ENCODE measurements around the gene DIS3L2.
A peak's percentile ranks its signal among the peaks of the same experiment; 100 is the strongest.

DIS3L2 gene

DNA sequence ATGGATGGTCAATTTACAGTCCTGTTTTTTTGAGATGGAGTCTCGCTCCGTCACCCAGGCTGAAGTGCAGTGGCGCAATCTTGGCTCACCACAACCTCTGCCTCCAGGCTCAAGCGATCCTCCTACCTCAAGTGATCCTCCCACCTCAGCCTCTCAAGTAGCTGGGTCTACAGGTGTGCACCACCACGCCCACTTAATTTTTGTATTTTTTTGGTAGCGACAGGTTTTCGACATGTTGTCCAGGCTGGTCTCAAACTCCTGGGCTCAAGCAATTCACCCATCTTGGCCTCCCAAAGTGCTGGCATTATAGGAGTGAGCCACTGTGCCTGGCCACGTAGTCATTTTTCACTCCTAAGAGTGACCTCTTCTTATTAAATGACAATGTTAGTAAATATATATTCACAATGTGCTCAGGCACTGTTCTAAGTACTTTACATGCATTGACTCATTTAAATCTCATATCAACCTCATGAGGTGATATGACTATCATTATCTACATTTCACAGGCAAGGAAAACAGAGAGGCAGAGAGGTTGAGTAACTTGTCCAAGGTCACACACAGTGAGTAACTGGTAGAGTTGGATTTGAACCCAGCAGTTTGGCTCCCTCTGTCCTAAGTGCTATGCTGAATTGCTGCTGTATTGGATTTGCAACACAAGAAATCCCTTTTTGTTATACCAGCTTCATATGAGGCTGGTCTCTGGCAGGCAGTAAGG lies 5.6 kb upstream of the DIS3L2 start:
- no peak for DNase-seq (ENCODE audit: low spot score)

DNA sequence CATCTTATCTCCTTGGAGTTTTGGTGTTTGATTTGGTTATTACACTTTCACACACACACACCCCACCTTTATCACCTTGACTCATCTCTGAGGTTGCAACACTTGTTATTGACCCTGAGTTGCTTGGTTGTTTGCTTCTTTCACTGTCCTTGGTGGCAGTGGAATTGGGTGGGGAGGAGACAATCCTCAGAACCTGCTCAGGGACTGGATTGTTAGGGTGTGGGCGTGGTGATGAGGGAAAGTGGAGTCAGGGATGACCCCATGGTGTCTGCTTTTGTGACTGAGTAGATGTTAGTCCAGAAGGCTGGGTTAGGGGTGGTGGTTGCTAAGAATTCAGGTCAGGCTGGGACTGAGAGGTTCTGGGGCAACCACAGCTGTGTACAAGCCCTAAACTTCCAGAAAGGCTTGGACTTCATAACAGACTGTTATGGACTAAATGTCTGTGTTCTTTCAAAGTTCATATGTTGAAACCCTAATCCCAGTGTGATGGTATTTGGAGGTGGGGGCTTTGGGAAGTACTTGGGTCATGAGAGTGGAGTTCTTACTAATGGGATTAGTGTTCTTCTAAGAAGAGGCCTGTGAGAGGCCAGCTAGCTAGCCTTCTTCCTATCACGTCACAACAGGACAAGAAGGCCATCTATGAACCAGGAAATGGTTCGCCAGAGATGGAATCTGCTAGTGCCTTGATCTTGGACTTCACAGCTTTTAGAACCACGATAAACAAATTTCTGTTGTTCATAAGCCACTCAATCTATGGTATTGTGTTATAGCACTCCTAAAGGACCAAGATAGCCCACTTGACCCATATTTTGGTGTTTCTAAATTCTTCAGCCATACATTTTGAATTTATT lies 3.4 kb upstream of the DIS3L2 start:
- DNase-seq (ENCODE audit: low spot score), result no peak

DNA sequence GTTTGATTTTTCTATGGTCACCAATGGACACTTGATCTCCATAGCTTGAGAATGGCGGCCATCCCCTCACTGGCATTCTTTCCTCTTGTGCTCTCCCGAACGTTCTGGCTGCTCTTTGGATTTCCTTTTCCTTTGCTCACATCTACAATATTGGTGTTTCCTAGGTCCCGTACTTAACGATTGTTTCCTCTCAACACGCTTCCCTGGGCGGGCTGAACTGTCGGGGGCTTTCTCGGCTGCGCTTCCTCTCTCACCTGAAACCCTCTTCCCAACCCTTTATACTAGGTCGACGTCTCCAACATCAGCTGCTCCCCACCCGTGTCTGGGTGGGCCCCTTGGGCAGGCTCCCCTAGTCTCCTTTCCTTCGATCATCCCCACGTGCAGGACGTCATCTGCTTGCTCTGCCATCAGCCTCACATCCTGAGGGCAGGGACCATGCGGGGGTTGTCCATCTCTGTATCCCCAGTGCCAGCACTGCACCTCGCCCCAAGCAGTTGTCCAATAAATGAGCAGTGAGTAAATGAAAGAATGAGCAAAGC lies 634 bp upstream of the DIS3L2 start:
- no peak for DNase-seq (ENCODE audit: low spot score)

DNA sequence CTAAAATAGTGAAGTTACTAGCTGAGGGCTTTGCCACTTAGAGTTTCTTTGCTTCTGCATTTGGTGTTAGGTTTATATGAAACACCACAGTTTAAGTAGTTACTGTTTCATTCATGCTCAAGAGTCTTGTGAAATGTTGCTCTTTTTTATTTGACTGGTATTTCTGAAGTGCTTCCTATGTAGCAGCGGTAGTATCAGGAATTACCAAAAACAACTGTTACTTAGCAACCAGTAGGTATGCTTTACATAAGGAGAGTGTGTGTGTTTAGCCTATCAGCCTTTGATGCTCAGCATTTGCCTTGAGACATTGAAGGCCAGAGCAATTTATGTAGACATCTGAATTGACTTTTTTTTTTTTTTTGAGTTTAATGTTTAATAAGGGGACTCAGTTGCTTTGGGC lies 3.6 kb downstream of the DIS3L2 start:
- DNase-seq (ENCODE audit: low spot score), result no peak

DNA sequence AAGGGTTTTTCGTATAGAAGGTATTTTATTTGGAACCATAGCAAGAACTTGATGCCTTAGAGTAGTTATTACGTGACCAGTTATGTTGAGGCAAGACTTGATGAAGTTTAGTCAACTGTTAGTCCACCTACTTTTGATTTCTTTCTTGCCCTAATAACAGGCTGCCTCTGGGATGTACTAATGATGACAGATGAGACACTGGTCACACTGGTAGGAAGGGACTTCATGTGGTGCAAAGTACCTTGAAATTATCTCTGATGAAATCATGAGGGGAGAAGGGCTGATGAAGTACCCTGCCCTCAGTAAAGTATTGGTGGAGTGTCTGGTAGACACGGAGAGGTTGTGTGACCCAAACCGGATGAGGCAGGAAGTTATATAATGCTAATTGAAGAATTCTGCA lies 5.4 kb downstream of the DIS3L2 start:
- DNase-seq (ENCODE audit: low spot score), result no peak

DNA sequence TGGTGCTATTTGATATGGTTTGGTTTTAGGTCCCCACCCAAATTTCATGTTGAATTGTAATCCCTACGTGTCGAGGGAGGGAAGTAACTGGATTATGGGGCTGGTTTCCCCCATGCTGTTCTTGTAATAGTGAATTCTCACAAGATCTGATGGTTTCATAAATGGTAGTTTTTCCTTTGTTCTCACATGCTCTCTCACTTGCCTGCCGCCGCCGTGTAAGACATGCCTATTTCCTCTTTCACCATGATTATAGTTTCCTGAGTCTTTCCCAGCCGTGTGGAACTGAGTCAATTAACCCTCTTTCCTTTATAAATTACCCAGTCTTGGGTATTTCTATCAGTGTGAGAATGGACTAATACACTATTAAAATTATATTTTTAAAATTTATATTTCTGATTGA lies 7.3 kb downstream of the DIS3L2 start:
- no peak for DNase-seq (ENCODE audit: low spot score)

DNA sequence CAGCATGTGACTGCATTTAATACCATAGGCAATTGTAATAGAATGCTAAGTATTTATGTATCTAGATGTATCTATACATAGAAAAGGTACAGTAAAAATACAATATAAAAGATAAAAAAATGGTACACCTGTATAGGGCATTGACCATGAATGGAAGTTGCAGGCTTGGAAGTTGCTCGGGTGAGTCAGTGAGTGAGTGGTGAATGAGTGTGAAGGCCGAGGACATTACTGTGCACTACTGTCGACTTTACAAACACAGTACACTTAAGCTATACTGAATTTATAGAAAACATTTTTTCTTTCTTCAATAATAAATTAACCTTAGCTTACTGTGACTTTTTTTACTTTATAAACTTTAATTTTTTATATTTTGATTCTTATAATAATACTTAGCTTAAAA lies 8.9 kb downstream of the DIS3L2 start:
- peak; percentile 6 for DNase-seq (ENCODE audit: low spot score)

DNA sequence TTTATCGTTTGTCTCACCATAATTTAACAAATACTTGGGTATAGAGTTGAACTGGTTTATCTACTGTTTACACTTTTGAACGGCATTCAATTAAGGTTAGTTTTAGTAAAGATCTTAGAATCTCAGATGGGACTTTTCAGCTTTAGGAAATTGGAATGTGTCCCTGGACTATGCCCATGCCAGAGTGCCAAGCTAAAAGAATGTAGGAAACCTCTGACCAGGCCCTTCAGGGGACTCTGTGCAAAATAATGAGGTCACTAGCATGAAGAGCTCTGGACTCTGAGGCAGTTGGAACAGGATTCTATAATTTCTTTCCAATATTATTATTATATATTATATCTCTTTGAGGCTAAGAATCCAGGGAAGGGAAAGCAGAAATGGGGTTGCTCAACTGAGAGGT lies 13.5 kb downstream of the DIS3L2 start:
- DNase-seq (ENCODE audit: low spot score), result no peak

DNA sequence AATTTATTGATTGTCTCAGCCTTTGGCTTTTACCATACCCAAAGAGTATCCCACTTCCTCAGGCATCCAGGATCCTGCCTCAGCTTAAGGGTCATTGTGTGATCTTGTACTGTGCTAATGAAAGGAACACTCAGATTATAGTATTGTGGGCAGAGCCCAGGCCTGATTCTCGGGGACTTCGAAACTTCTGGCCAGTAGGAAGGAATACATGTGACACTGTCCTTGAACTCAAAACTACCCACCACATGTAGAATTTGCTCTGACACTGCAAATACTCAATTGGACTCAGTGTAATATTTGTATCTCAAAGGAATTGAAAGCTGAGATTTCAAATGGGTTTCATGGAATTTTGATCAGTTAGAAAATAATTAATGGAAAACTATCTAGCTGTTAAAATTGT lies 15.9 kb downstream of the DIS3L2 start:
- DNase-seq (ENCODE audit: low spot score), result no peak

DNA sequence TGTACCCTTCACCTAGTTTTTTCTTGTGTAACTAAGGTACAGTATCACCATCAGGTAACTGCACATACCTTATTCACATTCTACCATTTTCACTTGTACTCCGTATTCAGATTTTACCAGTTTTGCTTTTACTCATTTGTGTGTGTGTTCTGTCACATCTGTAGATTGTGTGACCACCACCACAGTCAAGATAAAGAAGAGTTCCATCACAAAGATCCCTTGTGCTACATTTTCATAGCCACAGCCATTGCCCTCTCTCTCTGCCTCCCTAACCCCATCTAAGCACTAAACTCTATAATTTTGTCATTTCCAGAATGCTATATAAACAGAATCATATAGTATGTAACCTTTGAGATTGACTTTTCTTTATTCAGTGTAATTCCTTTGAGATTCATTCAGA lies 23.5 kb downstream of the DIS3L2 start:
- no peak for DNase-seq (ENCODE audit: low spot score)

DNA sequence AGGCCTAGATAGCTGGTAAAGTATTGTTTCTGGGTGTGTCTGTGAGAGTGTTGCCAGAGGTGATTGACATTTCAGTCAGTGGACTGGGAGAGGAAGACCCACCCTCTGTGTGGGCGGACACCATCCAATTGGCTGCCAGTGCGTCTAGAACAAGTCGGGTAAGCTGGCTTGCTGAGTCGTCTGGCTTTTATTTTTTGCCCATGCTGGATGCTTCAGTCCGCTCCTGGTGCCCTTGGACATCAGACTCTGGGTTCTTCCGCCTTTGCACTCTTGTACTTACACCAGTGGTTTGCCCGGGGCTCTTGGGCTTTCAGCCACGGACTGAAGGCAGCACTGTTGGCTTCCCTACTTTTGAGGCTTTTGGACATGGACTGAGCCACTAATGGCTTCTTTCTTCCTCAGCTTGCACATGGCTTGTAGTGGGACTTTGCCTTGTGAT lies 24.3 kb downstream of the DIS3L2 start:
- no peak for DNase-seq (ENCODE audit: low spot score)

DNA sequence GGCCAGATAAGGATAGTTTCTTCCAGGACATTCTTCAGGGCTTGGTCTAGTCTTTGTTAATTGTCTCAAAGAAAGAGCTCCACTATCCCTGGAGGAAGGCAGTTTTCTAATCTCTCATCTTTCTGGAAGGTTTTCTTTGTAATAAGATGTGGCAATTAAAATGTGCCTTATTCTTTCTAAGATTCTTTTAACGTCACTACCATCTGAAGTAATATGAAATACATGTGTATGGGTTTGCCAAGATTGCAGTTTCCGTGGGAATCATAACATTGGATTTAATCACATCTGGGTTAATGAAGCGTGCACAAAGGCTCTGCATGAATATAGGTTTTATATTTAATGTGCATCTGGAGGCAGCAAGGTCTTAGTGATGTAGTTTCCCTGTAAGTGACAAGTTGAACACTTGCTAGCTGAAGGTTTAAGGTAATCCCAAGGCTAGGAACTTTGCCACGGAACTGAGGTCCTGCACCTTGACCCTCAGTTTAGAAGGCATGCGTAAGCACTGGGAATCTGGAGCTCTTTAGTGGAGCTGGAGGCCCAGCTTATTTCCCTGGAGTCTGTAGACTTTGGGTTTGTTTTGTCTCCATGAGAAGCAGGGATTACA lies 25.7 kb downstream of the DIS3L2 start:
- DNase-seq (ENCODE audit: low spot score), result peak; percentile 29

DNA sequence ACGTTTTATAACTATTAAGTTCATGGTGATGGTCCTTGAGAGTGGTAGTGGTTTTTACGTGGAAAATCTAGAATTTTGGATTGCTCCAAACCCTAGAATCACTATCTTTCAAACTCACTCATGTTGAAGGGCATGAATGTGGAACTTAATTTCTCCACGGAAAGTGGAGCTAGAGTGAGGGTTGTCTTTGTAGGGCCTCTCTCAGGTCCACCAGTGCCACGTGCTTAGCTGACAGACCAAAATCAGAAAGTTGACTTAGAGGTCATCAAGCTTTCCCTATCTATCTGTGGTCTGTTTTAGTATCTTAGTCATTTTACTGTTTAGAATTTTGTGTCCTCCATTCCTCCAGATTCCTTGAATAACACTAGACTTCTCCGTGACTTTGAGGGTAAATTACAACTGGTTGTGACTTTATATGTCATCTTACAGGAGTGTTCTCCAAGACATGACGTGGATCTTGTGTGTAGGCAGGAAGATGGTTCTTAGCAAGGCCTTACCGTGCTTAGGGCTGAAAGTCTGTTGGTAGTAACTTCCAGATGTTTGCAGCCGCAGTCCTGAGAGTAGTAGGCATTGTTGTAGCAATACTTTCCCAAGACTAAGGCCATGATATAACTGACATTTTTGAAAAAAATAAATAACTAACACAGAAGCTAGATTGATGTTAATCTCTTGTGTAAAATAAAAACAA lies 26.8 kb downstream of the DIS3L2 start:
- DNase-seq (ENCODE audit: low spot score), result no peak

DNA sequence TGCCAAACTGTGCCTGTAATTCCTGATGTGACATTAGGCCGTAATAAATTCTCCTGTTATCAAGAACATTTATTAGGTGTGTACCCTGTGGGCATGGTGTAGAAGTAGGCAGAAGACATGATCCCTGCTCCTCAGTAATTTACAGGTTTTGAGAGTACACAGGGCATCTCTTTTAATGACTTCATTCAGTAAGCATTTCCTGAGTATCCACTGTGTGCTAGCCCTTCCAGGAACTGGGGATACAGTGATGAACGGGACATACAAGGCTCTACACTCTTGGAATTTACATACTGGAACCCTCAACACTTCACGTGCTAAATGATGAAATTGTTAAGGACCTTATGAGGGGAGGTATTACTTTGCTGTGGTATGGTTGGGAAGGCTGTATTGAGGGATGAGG lies 30.2 kb downstream of the DIS3L2 start:
- DNase-seq (ENCODE audit: low spot score), result peak; percentile 65

DNA sequence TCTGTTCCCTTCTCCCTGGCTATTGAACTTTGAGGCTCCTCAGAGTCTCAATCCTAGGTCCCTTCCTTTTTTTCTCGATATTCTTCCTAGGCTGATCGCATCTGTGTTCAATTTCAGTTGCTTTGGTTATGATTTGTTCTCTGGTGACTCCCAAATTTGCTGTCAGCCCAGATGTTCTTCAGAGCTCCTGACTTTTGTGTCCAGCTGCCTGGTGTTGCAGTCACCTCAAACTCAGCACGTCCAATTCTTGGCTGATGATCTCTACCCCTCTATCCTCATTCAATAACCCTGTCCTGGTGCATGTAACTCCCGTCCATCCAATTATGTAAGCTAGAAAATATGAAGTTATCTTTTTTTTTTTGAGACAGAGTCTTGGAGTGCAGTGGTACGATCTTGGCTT lies 31.4 kb downstream of the DIS3L2 start:
- no peak for DNase-seq (ENCODE audit: low spot score)

DNA sequence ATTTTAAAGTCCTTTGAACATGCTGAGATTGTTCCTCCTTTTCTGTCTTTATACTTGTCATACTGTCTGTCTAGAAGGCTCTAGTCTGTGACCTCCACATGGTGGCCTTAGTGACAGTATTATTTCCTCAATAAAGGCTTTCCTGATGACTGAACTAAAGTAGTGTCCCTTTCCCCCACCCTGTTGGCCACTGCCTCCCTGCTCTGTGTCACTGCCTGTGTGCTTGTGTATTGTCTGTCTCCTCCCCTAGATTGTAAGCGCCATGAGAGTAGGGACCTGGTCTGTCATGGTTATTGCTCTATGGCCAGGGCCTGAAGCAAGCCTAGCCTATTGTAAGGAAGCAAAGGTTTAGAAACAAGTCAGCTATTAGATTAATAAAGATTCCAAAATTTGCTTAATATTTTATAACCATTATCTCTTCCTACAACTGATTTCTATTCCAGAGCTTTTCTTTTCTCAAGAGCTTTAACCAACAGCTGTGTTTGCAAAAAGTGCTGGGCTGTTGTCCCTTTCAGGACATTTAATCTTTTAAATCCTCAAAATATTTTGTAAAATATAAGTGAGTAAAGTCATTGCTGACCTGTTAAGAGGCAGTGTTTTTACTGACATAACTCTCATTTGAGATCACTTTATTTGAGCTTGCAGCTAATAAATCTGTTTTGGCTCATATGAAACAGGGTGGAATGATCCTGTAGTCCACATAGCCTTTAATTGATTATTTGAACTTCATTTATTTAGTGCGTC lies 35.5 kb downstream of the DIS3L2 start:
- no peak for DNase-seq (ENCODE audit: low spot score)

DNA sequence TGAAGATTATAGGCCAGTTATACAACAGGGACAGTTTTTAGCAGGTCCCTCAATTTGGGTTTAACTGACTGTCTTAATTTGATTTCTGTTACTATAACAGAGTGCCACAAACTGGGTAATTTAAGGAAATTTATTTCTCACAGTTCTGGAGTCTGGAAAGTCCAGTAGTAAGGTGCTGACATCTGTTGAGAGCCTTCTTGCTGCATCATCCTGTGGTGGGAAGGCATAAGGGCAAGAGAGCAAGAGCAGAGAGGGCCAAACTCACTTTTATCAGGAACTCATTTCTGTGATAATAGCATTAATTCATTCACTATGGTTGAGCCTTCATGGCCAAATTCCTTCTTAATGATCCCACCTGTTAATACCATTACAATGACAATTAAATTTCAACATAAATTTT lies 36.5 kb downstream of the DIS3L2 start:
- no peak for DNase-seq (ENCODE audit: low spot score)

DNA sequence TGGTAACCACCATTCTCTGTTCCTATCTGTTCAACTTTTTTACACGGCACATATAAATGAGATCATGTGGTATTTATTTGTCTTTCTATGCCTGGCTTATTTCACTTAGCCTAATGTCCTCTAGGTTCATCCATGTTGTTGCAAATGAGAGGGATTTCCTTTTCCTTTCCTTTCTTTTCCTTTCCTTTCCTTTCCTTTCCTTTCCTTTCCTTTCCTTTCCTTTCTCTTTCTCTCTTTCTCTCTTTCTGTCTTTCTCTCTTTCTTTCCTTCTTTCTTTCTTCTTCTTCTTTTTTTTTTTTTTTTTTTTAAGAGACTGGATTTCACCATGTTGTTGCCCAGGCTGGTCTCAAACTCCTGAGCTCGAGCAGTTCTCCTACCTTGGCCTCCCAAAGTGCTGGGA lies 38.9 kb downstream of the DIS3L2 start:
- no peak for DNase-seq (ENCODE audit: low spot score)

DNA sequence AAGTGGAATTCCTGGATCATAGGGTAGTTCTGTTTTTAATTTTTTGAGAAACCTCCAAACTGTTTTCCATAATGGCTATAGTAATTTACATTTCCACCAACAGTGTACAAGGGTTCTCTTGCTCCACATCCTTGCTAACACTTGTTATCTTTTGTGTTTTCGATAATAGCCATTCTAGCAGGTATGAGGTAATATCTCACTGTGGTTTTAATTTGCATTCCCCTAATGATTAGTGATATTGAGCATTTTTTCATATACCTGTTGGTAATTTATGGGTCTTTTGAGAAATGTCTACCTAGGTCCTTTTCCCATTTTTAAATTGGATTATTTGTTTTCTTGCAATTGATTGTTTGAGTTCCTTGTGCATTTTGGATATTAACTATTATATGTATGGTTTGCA lies 39.6 kb downstream of the DIS3L2 start:
- no peak for DNase-seq (ENCODE audit: low spot score)

DNA sequence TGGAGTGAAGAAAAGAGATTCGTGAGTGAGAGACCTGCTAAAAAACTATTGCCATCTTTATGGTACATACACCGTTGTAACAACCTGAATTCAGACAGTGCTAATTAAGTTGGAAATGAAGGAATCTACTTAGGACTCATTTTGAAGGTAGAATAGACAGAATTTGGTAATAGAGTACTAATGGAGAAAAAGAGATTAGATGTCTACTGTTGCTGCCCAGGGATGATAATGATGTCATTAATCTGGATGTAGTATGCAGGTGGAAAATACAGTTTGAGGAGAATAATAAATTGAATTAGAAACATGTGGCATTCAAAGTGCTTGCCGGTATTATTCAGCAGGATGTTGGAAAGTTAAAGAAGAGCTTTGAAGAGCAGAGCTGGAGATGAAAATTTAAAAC lies 44.7 kb downstream of the DIS3L2 start:
- DNase-seq (ENCODE audit: low spot score), result no peak

DNA sequence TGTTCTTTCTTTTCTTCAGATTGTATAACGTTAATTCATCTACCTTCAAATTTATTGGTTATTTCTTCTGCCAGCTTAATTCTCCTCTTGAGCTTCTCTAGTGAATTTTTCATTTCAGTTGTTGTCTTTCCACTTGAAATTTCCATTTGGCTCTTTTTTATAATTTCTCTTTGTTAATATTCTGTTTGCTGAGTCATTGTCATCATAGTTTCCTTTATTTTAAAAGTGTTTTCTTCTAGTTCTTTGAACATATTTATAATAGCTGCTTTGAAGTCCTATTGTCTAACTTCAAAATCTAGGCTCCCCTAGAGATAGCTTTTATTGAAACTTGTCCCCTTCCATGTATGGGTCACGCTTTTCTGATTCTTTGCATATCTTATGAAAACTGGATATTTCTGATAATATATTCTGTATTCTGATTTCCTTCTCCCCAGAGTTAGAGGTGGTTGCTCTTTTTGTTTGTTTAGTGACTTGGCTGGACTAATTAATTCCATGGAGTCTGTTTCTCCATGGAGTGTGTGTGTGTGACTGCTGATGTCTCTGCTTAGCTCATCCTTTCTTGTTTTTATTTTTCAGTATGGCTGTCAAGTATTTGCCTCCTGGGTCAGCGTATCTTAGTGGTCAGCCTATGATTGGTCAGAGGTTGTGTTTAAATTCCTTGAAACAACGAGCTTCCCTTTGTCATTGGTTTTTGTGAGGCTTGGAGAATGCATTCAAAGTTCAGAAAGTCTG lies 47.6 kb downstream of the DIS3L2 start:
- peak; percentile 33 for DNase-seq (ENCODE audit: low spot score)
